Loucy (cell line): ENCODE data around the gene PBXIP1.

ENCODE experiments used
- CTCF ChIP-seq: fragments of 200-600 bp; sonication (generic); conservative IDR thresholded peaks from 2 replicates; pipeline ENCODE4 v1.5.1; 2014; ENCODE audit warnings: mild to moderate bottlenecking, antibody characterized with exemption, low read length
- EZH2phosphoT487 ChIP-seq: fragments of 200-600 bp; IDR thresholded peaks from 2 replicates; pipeline ENCODE4 v1.6.1; 2018; ENCODE audit warnings: antibody characterized with exemption, mild to moderate bottlenecking, moderate library complexity, borderline replicate concordance

DNA sequence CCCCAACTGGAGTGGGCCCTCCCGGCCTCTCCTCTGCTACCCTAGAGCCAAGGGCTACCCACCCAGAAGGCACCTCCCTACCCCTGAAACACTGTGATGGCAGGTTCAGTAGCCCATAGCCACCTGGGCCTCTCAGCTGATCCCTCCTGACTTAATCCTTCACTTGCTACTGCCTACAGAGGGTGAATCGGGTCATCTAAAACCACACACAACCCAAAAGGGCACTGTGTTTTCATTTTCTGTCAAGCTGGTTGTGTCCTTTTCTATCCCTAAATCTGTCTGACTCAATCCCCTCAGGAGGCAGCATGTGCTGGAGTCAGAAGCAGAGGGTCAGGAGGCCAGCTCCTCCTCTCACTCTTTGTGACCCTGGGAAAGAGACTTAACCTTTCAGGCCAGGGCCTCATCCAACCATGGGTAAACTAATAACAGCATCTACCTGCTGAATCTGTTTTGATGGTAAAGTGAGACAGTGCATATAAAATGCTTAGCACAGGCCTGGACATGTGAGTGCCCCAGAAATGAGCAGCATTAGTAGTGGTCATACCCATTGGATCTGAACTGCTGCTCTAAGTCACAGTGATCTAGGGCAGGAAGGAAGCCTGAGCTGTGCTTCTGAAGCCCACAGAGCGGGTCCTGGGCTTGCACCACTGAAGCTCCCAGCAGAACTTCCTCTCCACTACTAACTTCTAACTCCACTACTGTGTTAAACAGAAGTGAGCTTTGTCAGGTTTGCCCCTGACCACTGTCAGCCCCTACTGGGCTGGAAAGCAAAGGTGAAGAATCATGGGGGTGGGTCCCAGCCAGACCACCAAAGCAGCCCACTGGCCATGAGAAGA, 30.3 kb downstream of the PBXIP1 start:
- TF ChIP-seq CTCF: no peak
- TF ChIP-seq EZH2phosphoT487: no peak
